Measurements from ENCODE around the gene LRRC37B.

- TF ChIP-seq YY1 (IDR thresholded peaks at IDR 0.05; ENCODE audit: insufficient read depth, insufficient read length) (no peak), SUZ12 (IDR thresholded peaks at IDR 0.05; ENCODE audit: extremely low read depth, insufficient read depth, insufficient read length) (no peak)
Observed at GRCh38 chr17:32006957-32007462, at the start of gene LRRC37B.
